Chondrocyte (in vitro differentiated cells): ENCODE results near the gene WTAP. TPM values are rescaled to one million over a fixed set of nuclear protein-coding genes. Genes with fewer than 3 reads are reported as not detected.
"Not testable (repeated sequence)": the region's sequence is repeated elsewhere in the genome, so short reads cannot be mapped to it uniquely, and the experiment has no call there.

Experiments used
- DNase-seq: peaks from one replicate; pipeline ENCODE4 v3.0.0; 2021; ENCODE audit warnings: mixed read lengths, low spot score
- H3K27ac Mint-ChIP-seq: one replicate; pipeline ENCODE4 v1.8.0; 2021; ENCODE audit warnings: mild to moderate bottlenecking, moderate library complexity, mixed read lengths; ENCODE audit not compliant: unreplicated experiment
- H3K27me3 Mint-ChIP-seq: 2 replicates; pipeline ENCODE4 v1.8.0; 2021; ENCODE audit warnings: low read depth, mixed read lengths
- H3K36me3 Mint-ChIP-seq: 2 replicates; pipeline ENCODE4 v1.8.0; 2021; ENCODE audit warnings: low read depth, mixed read lengths
- H3K4me1 Mint-ChIP-seq: 2 replicates; pipeline ENCODE4 v1.8.0; 2021; ENCODE audit warnings: low read depth, mild to moderate bottlenecking, mixed read lengths
- H3K4me3 Mint-ChIP-seq: one replicate; pipeline ENCODE4 v1.8.0; 2021; ENCODE audit warnings: mild to moderate bottlenecking, moderate library complexity, mixed read lengths; ENCODE audit not compliant: unreplicated experiment
- H3K9me3 Mint-ChIP-seq: 2 replicates; pipeline ENCODE4 v1.8.0; 2021; ENCODE audit warnings: low read depth, mixed read lengths
- CTCF ChIP-seq: fragments of 200-600 bp; sonication (generic); IDR thresholded peaks from 2 replicates; pipeline ENCODE4 v1.5.0; 2021; ENCODE audit warnings: antibody characterized with exemption, mild to moderate bottlenecking, moderate library complexity
- total RNA-seq: library from RNA; stranded (reverse); gene quantifications from 3 replicates; pipeline ENCODE4 v1.2.1, GENCODE V29; 2021

Gene WTAP
- total RNA-seq, 1 donor from 2014 or later, result 65.9 TPM

- Mint-ChIP-seq H3K4me3 (no peak overlapping the region), H3K27me3 (no peaks in the 10 kb centered on the region), H3K27ac (no peak overlapping the region), H3K9me3 (no peaks in the 10 kb centered on the region), H3K36me3 (no peaks in the 10 kb centered on the region), H3K4me1 (peaks cover 5% of the 10 kb centered on the region)
- DNase-seq, result no peak
- TF ChIP-seq CTCF, result no peak
These were observed 8.7 kb upstream of the WTAP start for GRCh38 chr6:159718634-159719033.

GRCh38 chr6:159719287-159719686 is 8.0 kb upstream of the WTAP start:
- Mint-ChIP-seq H3K4me1 (peaks cover 5% of the 10 kb centered on the region), H3K27me3 (no peaks in the 10 kb centered on the region), H3K27ac (no peak overlapping the region), H3K9me3 (no peaks in the 10 kb centered on the region), H3K4me3 (no peak overlapping the region), H3K36me3 (no peaks in the 10 kb centered on the region)
- TF ChIP-seq CTCF, result no peak
- no peak for DNase-seq

- H3K27ac Mint-ChIP-seq, result no peak overlapping the region
- TF ChIP-seq CTCF, result peak; percentile 78
- H3K27me3 Mint-ChIP-seq, result no peaks in the 10 kb centered on the region
- DNase-seq, result no peak
- peaks cover 5% of the 10 kb centered on the region for H3K4me1 Mint-ChIP-seq
- no peaks in the 10 kb centered on the region for H3K36me3 Mint-ChIP-seq
- no peak overlapping the region for H3K4me3 Mint-ChIP-seq
- H3K9me3 Mint-ChIP-seq, result no peaks in the 10 kb centered on the region
These were observed 6.6 kb upstream of the WTAP start for GRCh38 chr6:159720708-159721107.

GRCh38 chr6:159721981-159722380 is 5.3 kb upstream of the WTAP start:
- H3K27ac Mint-ChIP-seq, H3K36me3 Mint-ChIP-seq, H3K27me3 Mint-ChIP-seq, H3K9me3 Mint-ChIP-seq, H3K4me3 Mint-ChIP-seq, DNase-seq, H3K4me1 Mint-ChIP-seq: not testable (repeated sequence)

- H3K36me3 Mint-ChIP-seq, result no peaks in the 10 kb centered on the region
- H3K9me3 Mint-ChIP-seq, result no peaks in the 10 kb centered on the region
- no peak for DNase-seq
- H3K27ac Mint-ChIP-seq, result no peak overlapping the region
- H3K27me3 Mint-ChIP-seq, result no peaks in the 10 kb centered on the region
- peaks cover 8% of the 10 kb centered on the region for H3K4me1 Mint-ChIP-seq
- no peak for TF ChIP-seq CTCF
- no peak overlapping the region for H3K4me3 Mint-ChIP-seq
These were observed 4.7 kb upstream of the WTAP start for GRCh38 chr6:159722655-159723054.

- H3K4me3 Mint-ChIP-seq, result no peak overlapping the region
- no peaks in the 10 kb centered on the region for H3K36me3 Mint-ChIP-seq
- no peaks in the 10 kb centered on the region for H3K27me3 Mint-ChIP-seq
- no peak for DNase-seq
- no peak overlapping the region for H3K27ac Mint-ChIP-seq
- no peaks in the 10 kb centered on the region for H3K9me3 Mint-ChIP-seq
- no peak for TF ChIP-seq CTCF
- H3K4me1 Mint-ChIP-seq, result peaks cover 8% of the 10 kb centered on the region
These were observed 4.0 kb upstream of the WTAP start for GRCh38 chr6:159723259-159723658.
